CD1c-positive myeloid dendritic cell (primary cell): Measurements from ENCODE around the gene FNBP1L.
"Not testable (repeated sequence)": the region's sequence is repeated elsewhere in the genome, so short reads cannot be mapped to it uniquely, and the experiment has no call there.

Experiments
- DNase-seq: peaks from one replicate; pipeline ENCODE4 v3.0.0-alpha.2; 2016; ENCODE audit errors: extremely low spot score

The FNBP1L gene

DNA sequence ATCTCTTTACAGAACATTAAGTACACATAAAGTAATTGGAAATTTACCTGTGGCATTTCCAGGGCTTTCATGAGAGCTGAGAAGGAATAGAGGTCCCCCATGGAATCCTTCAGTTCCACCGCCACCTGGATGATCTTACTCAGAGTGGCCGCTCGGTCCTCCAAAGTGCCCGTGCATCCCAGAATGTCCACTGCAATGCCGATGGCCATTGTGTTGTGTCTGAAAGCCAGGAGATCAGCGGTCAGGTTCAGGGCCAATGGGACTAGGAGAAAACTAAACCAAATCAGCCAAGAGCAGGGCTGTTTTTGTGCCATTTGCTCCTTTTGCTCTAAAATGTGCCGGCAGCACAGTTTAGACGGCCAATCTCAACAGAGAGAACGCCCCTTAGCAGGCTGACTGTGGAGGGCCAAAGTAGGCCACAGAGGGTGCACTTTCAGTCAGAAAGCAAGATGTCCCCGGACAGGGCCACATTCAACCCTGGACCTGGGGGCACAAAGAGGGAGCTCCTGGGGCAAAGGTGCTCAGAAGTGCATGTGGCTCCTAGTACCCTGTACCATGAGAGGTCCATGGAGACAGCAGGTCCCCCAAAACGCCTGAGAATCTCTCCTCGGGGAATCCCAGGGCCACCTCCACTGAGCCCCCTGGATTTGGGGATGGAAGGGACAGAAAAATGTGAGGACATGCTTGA lies 123.8 kb downstream of the FNBP1L start:
- DNase-seq = no peak

DNA sequence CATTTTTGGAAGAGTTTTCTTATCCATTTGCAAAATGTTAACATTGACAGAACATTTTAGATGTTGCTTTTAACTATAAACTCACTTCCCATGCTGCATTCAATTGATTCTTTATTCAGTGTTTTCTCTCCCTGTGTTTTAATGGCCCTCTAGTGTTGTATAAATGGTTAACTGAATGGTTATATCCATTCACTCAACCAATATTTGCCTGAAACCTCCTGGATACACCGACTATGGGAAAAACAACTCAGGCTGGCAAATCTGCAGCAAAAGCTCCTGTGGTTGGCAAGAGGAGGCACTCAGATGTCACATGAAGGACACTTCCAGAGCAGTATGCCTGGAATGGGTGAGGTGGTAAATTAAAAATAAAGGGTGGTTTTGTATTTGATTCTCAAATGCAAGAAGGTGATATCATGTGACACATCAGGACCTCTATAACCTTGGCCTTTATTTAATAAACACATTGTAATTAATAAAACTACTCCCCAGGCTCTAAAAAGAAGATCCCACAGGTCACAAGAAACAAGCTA lies 126.1 kb downstream of the FNBP1L start:
- DNase-seq = no peak

GRCh38 chr1:93574511-93574910 lies 126.6 kb downstream of the FNBP1L start:
- DNase-seq = no peak

DNA sequence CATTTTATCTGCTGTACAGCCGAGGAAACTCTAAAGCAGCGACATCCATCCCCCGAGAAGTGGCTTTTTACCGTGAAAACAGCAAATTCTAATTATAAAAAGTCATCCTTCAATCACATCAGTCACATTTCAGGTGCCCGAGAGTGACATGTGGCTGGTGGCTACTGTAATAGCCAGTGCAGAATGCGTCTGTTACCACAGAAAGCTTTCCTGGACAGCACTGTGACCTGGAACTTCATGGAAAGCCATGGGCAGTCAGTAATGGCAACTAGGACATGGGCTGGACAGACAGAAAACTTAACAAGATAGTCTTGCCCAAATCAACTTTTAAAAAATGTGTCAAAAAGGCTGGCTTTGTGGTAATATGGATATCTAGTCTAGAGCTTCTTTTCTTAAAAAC lies 127.1 kb downstream of the FNBP1L start:
- no peak for DNase-seq

- no peak for DNase-seq
Observed at GRCh38 chr1:93575621-93576284, 127.8 kb downstream of the FNBP1L start.

DNA sequence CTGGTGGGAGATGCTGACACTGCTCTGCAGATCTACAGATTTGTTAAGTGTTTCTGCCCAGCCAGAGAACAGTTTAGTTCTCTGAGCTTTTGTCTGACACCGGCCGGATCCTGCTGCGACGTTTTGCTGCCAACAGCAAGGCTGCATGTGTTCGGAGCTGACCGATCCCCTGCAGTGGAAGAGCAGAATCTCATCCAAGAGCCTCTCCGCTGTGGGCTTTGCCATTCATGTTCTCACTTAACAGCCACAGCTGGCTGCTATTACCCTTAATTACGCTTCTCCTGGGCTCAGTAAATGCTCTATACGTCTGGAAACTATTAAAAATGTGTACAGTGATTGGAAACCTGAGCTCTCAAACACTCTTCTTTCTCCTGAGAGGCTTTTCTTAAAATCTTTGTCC lies 128.4 kb downstream of the FNBP1L start:
- no peak for DNase-seq

- no peak for DNase-seq
Observed at GRCh38 chr1:93576746-93577145, 128.8 kb downstream of the FNBP1L start.

DNA sequence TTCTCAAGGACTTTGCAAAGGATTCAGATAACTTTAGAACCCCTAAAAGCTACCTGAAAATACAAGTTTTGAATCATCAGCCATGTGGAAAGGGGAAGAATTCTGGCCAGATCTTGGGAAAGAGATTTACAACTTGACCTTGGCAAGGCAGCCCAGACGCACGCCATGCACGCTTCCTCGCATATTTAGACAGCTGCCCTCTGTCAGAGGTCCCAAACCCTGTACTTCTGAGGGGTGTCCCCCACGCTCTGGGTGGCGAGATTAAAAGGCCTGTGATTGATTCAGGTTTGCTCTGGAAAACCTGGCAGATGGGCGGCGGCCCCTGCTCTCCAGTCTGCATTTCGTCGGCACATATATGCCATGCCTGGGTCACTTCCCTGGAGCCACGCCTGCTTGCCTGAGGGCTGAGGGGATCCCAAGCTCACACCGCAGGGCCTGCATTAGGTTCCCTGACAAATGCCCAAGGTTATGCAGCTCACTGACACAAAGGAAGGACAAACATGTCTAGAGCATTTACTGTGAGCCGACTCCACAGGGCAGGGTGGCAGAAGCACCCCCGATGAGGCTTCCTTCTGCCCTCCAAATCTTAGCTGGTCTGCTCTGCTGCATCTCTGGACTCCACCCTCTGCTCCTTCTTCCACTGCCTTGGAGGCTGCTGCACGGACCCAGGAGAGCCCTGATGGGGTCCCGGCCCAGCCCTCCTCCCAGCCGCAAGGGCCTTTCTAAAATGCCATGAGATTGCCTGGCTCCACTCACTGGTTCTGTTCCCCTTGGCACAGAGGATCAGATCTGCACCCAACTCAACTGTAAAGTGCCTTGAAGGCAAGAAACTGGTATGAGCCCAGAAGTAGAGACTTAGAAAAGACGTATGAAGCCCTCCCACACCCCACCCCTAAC lies 129.9 kb downstream of the FNBP1L start:
- no peak for DNase-seq

DNA sequence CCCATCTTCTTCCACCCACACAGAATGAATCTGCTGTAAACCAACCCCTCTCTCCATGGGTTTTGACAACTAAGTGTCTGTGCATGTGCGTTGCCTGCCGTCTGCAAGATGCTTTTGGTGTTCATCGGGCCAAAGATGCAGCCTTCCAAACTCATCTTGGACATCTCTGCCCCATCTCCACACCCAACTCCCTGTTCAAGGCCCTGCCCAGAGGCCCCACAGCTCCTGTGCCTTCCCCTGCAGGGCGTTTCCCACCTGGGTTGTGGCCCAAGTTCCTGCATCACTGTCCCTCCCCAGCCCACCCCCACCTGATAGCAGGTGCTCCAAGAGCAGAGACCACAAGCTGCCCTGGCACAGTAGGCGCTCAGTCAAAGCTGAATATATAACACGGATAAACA lies 130.5 kb downstream of the FNBP1L start:
- DNase-seq = no peak

- no peak for DNase-seq
Observed at GRCh38 chr1:93578911-93579825, 131.2 kb downstream of the FNBP1L start.

DNA sequence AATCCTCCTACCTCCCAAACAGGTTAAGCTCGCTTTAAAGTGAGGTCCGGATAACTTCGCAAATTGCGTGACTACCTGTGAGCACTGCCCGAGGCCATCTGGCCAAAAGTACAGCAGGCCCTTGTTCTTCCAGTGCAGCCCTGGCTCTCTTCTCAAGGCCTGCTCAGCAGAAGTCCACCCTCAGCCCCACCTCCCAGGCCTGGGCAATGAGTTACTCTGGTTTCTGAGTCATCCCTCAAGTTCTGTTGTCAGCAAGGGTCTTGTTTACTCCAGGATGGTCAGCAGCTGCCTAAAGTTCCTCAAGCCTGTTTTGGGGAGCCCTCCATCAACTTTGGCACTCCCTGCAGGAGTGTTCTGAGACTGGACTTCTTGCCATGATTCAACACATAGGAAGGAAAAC lies 132.0 kb downstream of the FNBP1L start:
- DNase-seq = no peak

DNA sequence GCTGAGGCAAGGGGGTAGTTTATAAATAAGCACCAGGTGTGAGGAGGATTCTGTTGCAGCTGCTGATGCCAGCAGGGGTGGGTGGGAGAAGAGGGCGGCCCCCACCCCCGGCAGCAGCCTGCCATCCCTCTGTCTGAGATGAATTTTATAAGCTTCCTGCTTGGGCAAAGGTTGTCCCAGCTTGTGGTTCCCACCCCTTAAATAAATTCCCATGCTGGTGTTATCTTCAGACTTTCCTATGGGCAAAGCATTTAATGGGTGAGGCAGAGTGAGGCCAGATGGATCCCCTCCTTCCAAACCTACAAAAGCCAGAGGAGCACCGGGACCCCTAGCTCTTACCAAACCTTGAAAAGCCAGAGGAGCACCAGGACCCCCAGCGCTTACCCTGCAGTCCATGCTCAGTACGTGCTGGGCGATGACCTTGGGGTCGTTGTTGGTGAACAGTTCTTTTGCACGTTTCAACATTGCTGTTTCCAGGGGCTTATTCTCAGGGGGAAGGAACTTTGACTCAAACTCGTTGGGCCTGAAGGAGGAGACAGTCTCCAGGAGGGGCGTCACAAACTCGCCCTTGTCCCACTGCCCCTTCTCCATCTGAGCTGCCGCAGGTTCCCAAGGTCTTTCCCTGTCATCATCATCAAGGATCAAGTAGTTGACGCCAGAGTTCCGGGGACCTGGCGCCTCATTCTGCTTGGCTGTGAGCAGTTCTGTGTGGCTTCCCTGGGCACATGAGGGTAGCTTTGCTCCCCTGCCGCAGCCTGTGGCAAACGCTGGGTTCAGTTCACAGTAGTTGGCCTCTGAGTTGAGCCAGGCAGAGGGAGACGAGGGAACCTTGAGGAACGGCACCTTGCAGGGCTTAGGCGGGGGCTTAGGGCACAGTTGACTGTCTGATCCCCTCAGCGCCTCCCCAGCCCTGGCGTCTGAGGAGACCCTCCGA lies 134.3 kb downstream of the FNBP1L start:
- DNase-seq = no peak

DNA sequence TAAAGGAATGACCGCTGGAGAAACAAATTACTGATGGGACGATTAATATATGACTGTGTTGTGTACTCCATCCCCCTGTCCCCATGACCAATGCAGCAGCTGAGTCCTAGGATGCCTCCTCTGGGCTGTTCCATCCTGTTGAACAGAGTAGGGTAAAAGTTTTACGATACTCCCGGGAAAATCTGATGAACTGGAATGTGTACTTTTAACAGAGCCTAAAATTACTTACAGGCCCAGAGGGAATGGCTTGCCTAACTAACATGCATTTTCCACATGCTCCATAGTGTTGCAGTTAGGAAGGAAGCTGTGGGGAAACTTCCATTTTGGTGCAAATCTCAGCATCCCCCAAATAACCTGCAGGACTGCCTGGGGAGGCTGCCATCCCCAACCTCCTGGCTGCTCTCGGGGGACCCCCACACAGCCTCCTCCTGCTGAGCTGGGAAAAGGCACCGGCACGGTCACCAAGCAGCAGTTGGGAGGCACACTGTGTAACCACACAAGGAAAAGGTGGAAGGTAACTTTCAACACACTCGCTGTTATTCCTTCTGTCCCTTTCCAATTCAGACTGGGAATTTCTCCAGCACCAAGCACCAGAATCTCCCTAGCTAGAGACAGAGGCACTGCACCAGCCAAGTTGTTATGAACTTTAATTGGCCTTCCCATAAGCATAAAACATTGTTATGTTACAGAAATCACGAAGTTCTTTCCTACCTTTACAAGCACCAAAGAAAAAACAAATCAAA lies 136.5 kb downstream of the FNBP1L start:
- DNase-seq = no peak

DNA sequence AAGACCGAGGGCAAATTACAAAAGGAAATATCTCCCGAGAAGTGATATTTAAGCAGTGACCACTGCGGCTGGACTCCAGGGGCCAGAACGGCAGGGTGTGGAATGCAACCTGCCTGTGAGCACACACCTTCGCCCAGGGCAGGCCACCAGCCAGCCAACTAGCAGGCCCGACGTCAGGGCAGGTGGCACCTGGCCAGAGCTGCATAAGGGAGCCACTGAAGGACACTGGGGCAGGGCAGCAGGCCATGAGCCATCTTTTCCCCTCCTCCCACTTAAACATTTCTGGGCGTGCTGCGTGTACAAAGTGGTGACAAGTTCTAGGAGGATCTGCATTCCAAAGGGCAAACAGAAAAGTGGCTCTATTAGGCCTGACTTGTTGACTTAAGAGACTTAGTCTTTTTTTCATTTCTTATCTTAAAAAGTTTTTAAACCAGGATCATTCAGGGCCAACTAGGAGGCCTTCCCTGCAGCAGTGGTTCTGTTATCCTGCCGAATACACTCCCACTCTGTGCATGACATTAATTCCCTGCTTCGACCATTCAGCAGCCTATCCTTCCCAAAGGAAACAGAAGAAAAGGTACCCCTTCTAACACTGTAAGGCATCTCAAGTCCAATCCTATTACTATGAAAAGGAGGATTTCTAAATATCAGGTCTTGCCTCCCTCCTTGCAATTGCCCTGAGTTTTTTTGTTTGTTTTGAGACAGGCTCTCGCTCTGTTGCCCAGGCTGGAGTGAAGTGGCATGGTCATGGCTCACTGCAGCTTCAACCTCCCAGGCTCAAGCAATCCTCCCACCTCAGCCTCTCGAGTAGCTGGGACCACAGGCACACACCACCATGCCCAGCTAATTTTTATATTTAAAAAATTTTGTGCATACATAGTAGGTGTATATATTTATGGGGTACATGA lies 137.4 kb downstream of the FNBP1L start:
- DNase-seq = no peak

DNA sequence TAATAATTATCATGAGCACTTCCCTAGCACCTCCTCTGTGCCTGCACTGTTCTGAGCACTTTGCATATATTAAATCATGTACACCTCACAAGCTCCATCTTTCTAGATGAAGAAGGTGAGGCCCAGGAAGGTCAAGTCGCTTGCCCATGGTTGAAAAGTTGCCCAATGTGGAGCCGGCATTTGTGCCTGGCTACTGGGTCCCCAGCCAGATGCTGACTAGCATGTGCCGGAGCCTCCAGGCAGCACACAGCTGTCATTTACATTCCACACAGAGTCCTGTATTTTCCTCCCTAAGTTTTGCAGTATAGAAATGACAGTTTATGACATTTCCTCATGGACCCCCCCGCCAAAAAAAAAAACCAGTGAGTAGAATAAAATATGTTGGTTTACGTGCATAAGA lies 139.4 kb downstream of the FNBP1L start:
- no peak for DNase-seq

- no peak for DNase-seq
Observed at GRCh38 chr1:93588206-93588605, 140.3 kb downstream of the FNBP1L start.

GRCh38 chr1:93588955-93589354 lies 141.0 kb downstream of the FNBP1L start:
- no peak for DNase-seq

DNA sequence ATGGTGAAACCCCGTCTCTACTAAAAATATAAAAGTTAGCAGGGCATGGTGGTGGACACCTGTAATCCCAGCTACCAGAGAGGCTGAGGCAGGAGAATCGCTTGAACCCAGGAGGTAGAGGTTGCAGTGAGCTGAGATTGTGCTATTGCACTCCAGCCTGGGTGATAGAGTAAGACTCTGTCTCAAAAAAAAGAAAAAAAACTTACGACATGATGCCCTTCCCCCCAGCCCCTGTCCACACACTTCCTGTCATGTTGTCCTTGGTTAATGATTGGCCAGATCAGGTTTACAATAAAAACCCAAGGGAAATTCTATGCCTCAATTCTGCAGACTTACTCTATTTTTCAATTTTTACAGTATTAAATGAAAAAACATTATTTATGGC lies 143.4 kb downstream of the FNBP1L start:
- not testable (repeated sequence) for DNase-seq
